SK-N-SH treated with all-trans-retinoic acid at 6 μM for 48 hours (cell line): Measurements from ENCODE around the gene NRXN3.

Experiments used
- BACH2 ChIP-seq: fragments of 250-450 bp; sonication (Bioruptor Pico); IDR thresholded peaks from 2 replicates; pipeline ENCODE4 v1.9.0; 2021; ENCODE audit warnings: mild to moderate bottlenecking, borderline replicate concordance
- ESRRG ChIP-seq: fragments of 250-450 bp; sonication (Bioruptor Pico); IDR thresholded peaks from 2 replicates; pipeline ENCODE4 v1.6.1; 2021; ENCODE audit warnings: mild to moderate bottlenecking
- OSR1 ChIP-seq: fragments of 250-450 bp; sonication (Bioruptor Pico); IDR thresholded peaks from 2 replicates; pipeline ENCODE4 v1.8.0; 2022; ENCODE audit warnings: moderate library complexity, mild to moderate bottlenecking, inconsistent platforms
- SNAI2 ChIP-seq: fragments of 250-450 bp; sonication (Bioruptor Pico); IDR thresholded peaks from 2 replicates; pipeline ENCODE4 v1.5.0; 2020; ENCODE audit warnings: mild to moderate bottlenecking, moderate library complexity
- TSHZ2 ChIP-seq: fragments of 250-450 bp; sonication (Bioruptor Pico); IDR thresholded peaks from 2 replicates; pipeline ENCODE4 v1.5.0; 2020; ENCODE audit warnings: mild to moderate bottlenecking, moderate library complexity
- ZFP3 ChIP-seq: fragments of 250-450 bp; sonication (Bioruptor Pico); IDR thresholded peaks from 2 replicates; pipeline ENCODE4 v1.5.0; 2020; ENCODE audit warnings: mild to moderate bottlenecking, moderate library complexity
- ZFP30 ChIP-seq: fragments of 450-650 bp; formaldehyde crosslinking; IDR thresholded peaks from 2 replicates; pipeline ENCODE4 v1.5.0; 2022; ENCODE audit warnings: mild to moderate bottlenecking, moderate library complexity
- TF ChIP-seq, protein P1 (sequence below): fragments of 250-450 bp; sonication (Bioruptor Pico); IDR thresholded peaks from 2 replicates; pipeline ENCODE4 v1.5.1; 2020; ENCODE audit warnings: low read depth, mild to moderate bottlenecking, moderate library complexity

DNA sequence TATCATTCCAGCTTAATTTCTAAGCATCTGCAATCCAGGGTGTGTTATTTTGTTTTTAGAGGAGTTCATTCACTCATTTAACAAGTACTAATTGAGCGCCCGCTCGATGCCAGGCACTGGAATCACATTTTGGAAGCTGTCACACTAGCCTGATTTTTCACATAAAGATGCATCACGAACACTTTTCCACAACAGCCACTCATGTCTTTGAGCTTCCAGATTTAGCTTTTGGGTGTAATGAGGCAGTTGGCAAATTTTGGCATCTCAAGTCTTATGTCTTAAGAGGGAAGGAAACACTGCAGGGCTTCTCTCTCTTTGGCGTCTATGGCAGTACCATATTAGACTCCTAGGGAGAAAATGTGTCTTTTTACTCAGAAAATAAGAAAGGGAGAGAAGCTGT is 14.0 kb downstream of the NRXN3 start:
- TF ChIP-seq ESRRG (CRISPR knock-in tag) (no peak), ZFP3 (CRISPR knock-in tag) (no peak), OSR1 (CRISPR knock-in tag) (no peak), TSHZ2 (CRISPR knock-in tag) (no peak), SNAI2 (no peak), ZFP30 (CRISPR knock-in tag) (no peak), BACH2 (CRISPR knock-in tag) (no peak)
- TF ChIP-seq, protein P1, sequence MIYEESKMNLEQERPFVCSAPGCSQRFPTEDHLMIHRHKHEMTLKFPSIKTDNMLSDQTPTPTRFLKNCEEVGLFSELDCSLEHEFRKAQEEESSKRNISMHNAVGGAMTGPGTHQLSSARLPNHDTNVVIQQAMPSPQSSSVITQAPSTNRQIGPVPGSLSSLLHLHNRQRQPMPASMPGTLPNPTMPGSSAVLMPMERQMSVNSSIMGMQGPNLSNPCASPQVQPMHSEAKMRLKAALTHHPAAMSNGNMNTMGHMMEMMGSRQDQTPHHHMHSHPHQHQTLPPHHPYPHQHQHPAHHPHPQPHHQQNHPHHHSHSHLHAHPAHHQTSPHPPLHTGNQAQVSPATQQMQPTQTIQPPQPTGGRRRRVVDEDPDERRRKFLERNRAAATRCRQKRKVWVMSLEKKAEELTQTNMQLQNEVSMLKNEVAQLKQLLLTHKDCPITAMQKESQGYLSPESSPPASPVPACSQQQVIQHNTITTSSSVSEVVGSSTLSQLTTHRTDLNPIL (CRISPR knock-in tag), result no peak
